Measurements from ENCODE around the gene GRIFIN.
"Not testable (repeated sequence)": the region's sequence is repeated elsewhere in the genome, so short reads cannot be mapped to it uniquely, and the experiment has no call there.

The GRIFIN gene

GRCh38 chr7:2460188-2460587 is 16.0 kb downstream of the GRIFIN start:
- no peak for DNase-seq (ENCODE audit: low read depth in 2 of 2)

DNA sequence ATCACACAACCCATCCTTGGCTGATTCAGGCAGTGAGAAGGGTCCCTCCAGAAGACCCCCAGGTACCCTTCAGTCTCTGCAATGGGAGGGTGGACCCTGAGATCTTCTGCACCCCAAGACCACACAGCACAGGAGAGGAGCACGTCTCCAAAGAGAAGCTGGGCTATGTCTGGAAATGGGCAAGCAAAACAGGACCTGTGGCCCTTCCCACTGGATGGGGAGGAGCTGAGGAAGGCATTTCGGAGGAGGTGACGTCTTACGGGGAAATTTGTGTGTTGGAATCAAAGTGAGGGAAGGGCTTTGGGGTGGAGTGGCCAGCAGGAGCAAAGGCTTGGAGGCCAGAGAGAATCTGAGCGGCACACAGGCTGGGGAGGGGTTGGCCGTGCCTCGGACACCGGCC is 16.5 kb downstream of the GRIFIN start:
- no peak for DNase-seq (ENCODE audit: low read depth in 2 of 2)

DNA sequence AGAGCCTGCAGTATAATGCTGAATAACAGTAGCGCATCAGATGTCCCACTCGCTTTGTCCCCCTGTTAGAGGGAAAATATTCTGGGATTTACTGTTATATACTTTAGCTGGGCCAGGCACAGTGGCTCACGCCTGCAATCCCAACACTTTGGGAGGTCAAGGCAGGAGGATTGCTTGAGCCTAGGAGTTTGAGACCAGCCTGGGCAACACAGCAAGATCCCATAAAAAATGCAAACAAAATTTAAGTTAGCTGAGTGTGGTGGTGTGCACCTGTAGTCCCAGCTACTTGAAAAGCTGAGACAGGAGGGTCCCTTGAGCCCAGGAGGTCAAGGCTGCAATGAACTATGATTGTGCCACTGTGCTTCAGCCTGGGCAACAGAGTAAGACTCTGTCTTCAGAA is 22.3 kb downstream of the GRIFIN start:
- not testable (repeated sequence) for DNase-seq (ENCODE audit: low read depth in 2 of 2)

DNA sequence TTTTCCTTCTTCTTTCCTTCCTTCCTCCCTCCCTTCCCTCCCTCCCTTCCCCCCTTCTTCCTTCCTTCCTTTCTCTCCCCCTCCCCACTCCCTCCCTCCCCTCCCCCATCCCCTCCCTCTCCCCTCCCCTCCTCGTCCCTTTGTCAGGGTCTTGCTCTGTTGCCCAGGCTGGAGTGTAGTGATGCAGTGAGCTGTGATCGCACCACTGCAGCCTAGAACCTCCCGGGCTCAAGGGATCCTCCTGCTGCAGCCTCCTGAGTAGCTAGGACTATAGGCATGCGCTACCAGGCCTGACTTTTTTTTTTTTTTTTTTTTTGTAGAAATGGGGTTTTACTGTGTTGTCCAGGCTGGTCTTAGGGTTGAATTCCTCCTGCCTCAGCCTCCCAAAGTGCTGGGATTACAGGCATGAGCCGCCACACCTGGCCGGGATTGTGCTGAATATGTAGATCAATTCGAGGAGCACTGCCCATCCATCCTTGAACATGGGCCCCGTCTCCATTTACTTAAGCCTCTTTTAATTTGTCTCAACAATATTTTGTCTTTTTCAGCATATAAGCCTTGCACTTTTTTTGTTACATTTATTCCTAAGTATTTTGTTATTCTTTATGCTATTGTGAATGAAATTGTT is 23.4 kb downstream of the GRIFIN start:
- no peak for DNase-seq (ENCODE audit: low read depth in 2 of 2)

GRCh38 chr7:2452074-2452507 is 24.1 kb downstream of the GRIFIN start:
- DNase-seq (ENCODE audit: low read depth in 2 of 2), result no peak

- peak in 1 of 2 experiments; percentile 12 for DNase-seq (ENCODE audit: low read depth in 2 of 2)
Measured at GRCh38 chr7:2451171-2452073, 24.8 kb downstream of the GRIFIN start.

- no peak for DNase-seq (ENCODE audit: low read depth in 2 of 2)
Measured at GRCh38 chr7:2450198-2451107, 25.7 kb downstream of the GRIFIN start.

GRCh38 chr7:2446676-2447075 is 29.5 kb downstream of the GRIFIN start:
- DNase-seq (ENCODE audit: low read depth in 2 of 2), result no peak

GRCh38 chr7:2445898-2446555 is 30.2 kb downstream of the GRIFIN start:
- DNase-seq (ENCODE audit: low read depth in 2 of 2), result no peak

DNA sequence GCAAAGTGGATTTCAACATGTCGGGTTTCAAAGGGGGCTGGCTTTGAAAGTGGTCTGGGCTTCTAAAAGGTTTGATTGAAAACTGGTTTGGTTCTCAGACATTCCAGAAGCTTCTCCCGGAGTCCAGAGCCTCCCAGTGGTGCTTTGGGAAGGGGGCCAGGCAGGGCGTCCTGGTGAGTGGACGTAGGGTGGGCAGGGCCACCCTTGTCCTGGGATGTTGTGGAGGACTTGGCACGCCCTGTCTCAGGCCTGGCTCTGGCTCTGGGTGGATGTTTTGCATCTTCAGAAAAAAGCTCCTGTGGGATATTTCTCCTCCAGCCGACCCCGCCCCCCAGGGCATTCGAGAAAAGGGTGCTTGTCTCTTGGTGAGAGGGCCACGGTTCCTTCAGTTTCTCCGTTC is 31.2 kb downstream of the GRIFIN start:
- DNase-seq (ENCODE audit: low read depth in 2 of 2), result no peak

DNA sequence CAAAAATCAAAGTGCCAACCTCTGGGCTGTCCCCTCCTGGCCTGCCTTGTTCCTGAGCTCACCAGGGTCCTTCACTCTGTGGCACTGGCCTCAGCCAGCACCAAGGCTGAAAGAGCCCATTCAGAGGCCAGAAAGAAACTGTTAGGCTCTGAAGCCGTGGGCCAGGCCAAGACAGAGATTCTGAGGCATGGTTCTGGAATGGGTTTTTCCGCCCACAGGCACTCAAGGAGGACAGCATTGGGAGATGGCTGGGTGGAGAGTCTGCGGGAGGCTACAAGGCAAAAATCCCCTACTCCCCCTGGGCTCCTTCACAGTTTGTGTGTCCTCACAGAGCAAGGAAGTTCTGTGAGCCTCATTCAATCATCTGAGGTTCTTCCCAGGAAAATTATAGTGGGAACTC is 31.7 kb downstream of the GRIFIN start:
- DNase-seq (ENCODE audit: low read depth in 2 of 2), result peak in 1 of 2 experiments; percentile 6

DNA sequence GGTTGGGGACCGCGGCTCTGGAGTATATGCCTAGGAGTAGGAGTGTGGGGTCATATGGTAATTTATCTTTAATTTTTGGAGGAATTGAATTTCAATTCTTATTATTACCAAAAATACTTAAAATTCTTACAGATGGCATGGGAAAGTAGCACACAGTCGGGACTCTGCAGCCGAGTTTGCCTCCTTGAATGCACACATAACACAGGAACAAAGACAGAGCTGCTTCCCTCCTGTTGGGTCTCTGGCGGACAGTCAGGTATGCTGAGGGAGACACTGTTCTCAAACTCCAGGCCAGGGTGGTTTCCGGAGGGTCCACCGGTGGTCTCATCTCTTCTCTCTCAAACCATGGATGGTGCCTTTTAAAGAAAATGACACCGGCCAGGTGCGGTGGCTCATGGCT is 32.7 kb downstream of the GRIFIN start:
- DNase-seq (ENCODE audit: low read depth in 2 of 2), result no peak

GRCh38 chr7:2441430-2442058 is 34.7 kb downstream of the GRIFIN start:
- DNase-seq (ENCODE audit: low read depth in 2 of 2), result no peak

- no peak for DNase-seq (ENCODE audit: low read depth in 2 of 2)
Measured at GRCh38 chr7:2440608-2441245, 35.5 kb downstream of the GRIFIN start.

DNA sequence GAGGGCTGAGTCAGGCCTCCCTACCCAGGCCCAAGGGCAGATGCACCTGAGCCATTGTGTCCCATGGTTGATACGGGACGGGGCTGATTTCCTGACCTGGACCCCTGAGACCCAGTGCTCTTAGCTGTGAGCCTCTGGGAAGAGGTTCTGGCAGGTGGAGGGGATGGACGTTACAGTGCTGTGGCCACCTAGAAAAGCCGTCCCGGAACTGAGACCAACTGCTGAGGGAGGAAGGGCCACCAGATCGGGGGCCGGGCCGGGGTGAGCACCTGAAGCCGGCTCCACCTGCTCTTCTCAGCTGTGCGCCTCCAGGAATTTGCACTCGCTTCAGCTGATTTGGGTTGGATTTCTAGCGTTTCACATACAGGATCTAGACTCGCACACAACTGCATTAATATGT is 37.4 kb downstream of the GRIFIN start:
- no peak for DNase-seq (ENCODE audit: low read depth in 2 of 2)

- DNase-seq (ENCODE audit: low read depth in 2 of 2), result no peak
Measured at GRCh38 chr7:2438186-2438585, 38.0 kb downstream of the GRIFIN start.

DNA sequence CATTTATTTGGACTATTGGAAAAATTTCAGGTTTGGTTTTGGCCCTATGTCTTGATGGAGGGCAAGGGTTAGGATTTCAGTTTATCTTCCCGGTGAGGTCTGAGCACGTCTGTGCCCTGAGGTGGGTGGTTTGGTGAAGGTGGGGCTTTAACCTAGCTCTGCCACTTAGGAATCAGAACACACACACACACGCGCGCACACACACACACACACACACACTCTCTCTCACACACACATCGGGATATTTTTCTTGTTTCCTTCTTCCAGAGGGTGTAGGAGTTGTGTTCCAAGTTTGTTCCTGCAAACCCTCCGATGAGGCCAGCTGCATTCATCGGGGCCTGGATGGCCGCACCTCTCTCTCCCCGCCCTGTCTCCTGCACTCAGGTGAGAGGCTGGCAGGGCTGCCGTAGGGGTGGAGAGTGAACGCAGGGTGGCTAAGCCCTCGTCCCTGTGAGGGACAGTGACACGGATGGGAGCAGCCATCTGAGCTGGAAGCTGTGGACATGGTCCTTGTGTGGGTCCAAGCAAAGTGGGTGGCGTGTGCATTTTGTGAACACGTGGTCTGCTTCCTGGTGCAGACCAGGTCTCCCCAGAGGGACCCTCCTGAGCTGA is 38.6 kb downstream of the GRIFIN start:
- DNase-seq (ENCODE audit: low read depth in 2 of 2), result no peak

DNA sequence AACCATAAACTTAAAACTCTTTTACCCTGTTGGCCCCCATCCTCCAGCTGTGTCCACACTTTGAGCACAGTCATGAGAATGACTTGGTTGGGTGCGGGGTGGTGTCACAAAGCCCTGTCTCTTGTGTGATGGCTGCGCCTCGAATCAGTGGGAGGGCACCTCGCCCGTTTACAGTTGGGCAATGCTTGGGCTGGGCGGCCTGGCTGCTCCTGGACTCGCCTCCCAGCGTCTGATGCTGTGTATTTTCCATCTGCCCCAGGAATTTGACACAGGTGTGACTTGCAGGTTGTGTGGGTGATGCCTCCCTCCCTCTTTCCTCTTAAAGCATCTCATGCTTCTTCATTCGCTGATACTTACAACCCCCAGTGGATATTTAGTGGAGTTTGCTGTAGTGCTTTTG is 39.1 kb downstream of the GRIFIN start:
- DNase-seq (ENCODE audit: low read depth in 2 of 2), result no peak

DNA sequence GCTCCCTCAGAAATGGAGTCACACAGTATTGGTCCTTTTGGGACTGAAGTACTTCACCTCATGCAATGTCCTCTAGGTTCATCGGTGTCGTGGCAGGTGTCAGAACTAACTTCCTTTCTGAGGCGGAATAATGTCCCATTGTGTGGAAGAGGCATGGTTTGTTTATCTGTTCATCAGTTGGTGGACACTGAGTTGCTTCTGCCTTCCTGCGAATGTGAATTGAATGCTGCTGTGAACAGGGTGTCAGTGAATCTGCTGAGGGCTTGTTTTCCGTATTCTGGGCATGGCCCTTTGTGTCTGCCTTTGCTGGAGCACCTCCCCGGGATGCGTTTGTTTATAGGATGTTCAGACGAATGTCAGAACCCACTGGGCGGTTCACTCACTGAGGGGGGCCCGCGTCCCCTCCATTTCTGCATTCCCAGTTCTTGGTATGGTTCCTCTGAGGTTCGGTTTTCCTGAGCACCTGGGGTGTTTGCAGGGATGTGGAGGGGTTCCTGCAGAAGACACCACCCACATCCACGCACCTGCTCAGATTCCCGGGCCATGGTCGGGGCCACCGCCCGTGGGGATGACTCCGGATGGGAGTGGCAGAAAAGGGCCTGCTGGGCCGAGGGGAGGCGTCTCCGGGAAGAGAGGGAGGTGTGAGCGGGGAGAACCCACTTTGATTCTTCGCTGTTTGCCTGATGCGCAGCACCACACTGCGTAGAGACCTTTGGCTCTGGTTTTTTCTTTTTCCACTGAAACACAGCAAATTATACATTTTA is 39.7 kb downstream of the GRIFIN start:
- DNase-seq (ENCODE audit: low read depth in 2 of 2), result no peak
